IPS-20b (cell line): ENCODE measurements around the gene SERPINB6.
"Not testable (repeated sequence)": the region's sequence is repeated elsewhere in the genome, so short reads cannot be mapped to it uniquely, and the experiment has no call there.

Experiments
- H3K27ac ChIP-seq: one replicate; pipeline ENCODE4 v1.5.1; 2013; ENCODE audit warnings: low read length
- H3K27me3 ChIP-seq: 2 replicates; pipeline ENCODE4 v1.6.1; 2013; ENCODE audit warnings: mild to moderate bottlenecking, low read length, inconsistent platforms; ENCODE audit not compliant: insufficient read depth
- H3K36me3 ChIP-seq: 2 replicates; pipeline ENCODE4 v1.6.1; 2013; ENCODE audit warnings: low read depth, mild to moderate bottlenecking, inconsistent platforms, low read length, moderate library complexity; ENCODE audit not compliant: insufficient read depth
- H3K4me1 ChIP-seq: 2 replicates; pipeline ENCODE4 v1.6.1; 2013; ENCODE audit warnings: mild to moderate bottlenecking, control low read depth, inconsistent platforms, low read length, moderate library complexity; ENCODE audit not compliant: insufficient read depth
- H3K4me3 ChIP-seq: 2 replicates; pipeline ENCODE4 v1.5.1; 2013; ENCODE audit warnings: mild to moderate bottlenecking, low read length, inconsistent platforms
- H3K9ac ChIP-seq: 2 replicates; pipeline ENCODE4 v1.6.1; 2013; ENCODE audit warnings: low read depth, mild to moderate bottlenecking, inconsistent platforms, low read length, moderate library complexity
- H3K9me3 ChIP-seq: 2 replicates; pipeline ENCODE4 v1.6.1; 2013; ENCODE audit warnings: mild to moderate bottlenecking, low read depth, low read length, inconsistent platforms; ENCODE audit not compliant: insufficient read depth

Gene SERPINB6

DNA sequence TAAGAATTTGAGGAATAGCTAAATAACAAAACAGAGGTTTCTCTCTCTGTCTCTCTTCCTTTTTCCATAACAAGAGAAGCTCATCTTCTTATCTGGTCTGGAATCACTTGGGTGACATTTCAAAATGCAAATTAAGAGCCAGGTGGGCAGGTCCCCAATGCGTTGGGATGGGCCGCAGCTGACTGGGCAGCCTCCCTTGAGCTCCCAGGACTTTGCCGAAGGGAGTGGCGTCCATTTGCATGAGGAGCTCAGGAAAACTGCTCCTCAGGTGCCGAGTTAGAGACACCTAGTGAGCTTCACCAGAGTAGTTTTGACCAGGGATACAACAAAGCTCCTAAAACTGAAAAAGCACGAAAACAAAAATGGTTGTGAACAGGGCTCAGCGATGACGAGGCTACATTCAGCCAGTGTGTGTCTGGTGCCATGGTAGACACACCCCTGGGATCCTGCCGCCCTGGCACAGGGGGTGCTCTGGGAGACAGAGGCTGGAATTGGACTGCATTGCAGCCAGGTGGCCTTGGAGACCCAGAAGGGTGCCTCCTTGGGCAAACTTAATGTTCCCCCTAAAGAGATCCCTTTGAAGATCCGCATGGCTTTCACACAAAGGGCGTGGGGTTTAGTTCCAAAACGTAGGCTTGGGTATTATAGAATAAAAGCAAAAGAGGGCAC is 13.5 kb upstream of the SERPINB6 start:
- Histone ChIP-seq H3K9ac (peak overlapping the region; percentile 9; the same call in 1 of the 2 replicates), H3K36me3 (no peaks in the 10 kb centered on the region), H3K4me1 (peaks cover 17% of the 10 kb centered on the region; the same call in 1 of the 2 replicates), H3K9me3 (no peaks in the 10 kb centered on the region), H3K4me3 (no peak overlapping the region), H3K27ac (no peak overlapping the region), H3K27me3 (no peaks in the 10 kb centered on the region)

GRCh38 chr6:2982426-2983117 is 11.2 kb upstream of the SERPINB6 start:
- H3K9ac ChIP-seq = no peak overlapping the region

GRCh38 chr6:2980465-2980855 is 9.1 kb upstream of the SERPINB6 start:
- Histone ChIP-seq H3K27me3 (no peaks in the 10 kb centered on the region), H3K27ac (no peak overlapping the region), H3K4me1 (peaks cover 24% of the 10 kb centered on the region), H3K9ac (no peak overlapping the region), H3K9me3 (no peaks in the 10 kb centered on the region), H3K36me3 (no peaks in the 10 kb centered on the region), H3K4me3 (no peak overlapping the region)

More at GRCh38 chr6:2982426-2983117, 11.2 kb upstream of the SERPINB6 start:
- Histone ChIP-seq H3K27ac (no peak overlapping the region), H3K36me3 (no peaks in the 10 kb centered on the region), H3K4me3 (no peak overlapping the region), H3K27me3 (no peaks in the 10 kb centered on the region), H3K4me1 (peaks cover 15% of the 10 kb centered on the region), H3K9me3 (no peaks in the 10 kb centered on the region)

GRCh38 chr6:2979819-2980464 is 8.6 kb upstream of the SERPINB6 start:
- no peaks in the 10 kb centered on the region for H3K27me3 ChIP-seq
- no peak overlapping the region for H3K4me3 ChIP-seq
- no peaks in the 10 kb centered on the region for H3K9me3 ChIP-seq
- H3K27ac ChIP-seq = no peak overlapping the region
- no peak overlapping the region for H3K9ac ChIP-seq
- H3K4me1 ChIP-seq = peaks cover 20% of the 10 kb centered on the region
- H3K36me3 ChIP-seq = no peaks in the 10 kb centered on the region

GRCh38 chr6:2978923-2979322 is 7.6 kb upstream of the SERPINB6 start:
- Histone ChIP-seq H3K27ac (no peak overlapping the region), H3K27me3 (no peaks in the 10 kb centered on the region), H3K9ac (no peak overlapping the region), H3K36me3 (no peaks in the 10 kb centered on the region), H3K4me3 (no peak overlapping the region), H3K4me1 (peaks cover 16% of the 10 kb centered on the region), H3K9me3 (no peaks in the 10 kb centered on the region)

GRCh38 chr6:2977799-2978590 is 6.6 kb upstream of the SERPINB6 start:
- peaks cover 16% of the 10 kb centered on the region for H3K4me1 ChIP-seq
- H3K4me3 ChIP-seq = no peak overlapping the region
- no peak overlapping the region for H3K9ac ChIP-seq
- no peak overlapping the region for H3K27ac ChIP-seq
- H3K9me3 ChIP-seq = no peaks in the 10 kb centered on the region
- H3K27me3 ChIP-seq = no peaks in the 10 kb centered on the region
- H3K36me3 ChIP-seq = no peaks in the 10 kb centered on the region

DNA sequence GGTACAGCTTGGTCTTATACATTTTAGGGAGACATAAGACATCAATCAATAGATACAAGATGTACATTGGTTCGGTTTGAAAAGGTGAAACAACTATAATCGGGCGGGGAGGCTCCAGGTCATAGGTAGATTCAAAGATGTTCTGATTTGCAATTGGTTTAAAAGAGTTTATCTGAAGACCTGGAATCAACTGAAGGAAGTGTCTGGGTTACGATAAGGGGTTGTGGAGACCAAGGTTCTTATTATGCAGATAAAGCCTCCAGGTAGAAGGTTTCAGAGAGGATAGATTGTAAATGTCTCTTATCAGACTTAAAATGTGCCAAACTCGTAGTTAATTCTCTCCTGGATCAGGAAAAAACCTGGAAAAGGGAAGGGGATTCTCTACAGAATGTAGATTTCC is 5.9 kb upstream of the SERPINB6 start:
- Histone ChIP-seq H3K9ac (no peak overlapping the region), H3K36me3 (no peaks in the 10 kb centered on the region), H3K4me3 (no peak overlapping the region), H3K4me1 (peaks cover 16% of the 10 kb centered on the region), H3K9me3 (no peaks in the 10 kb centered on the region), H3K27me3 (peaks cover 7% of the 10 kb centered on the region; the same call in 1 of the 2 replicates), H3K27ac (no peak overlapping the region)

DNA sequence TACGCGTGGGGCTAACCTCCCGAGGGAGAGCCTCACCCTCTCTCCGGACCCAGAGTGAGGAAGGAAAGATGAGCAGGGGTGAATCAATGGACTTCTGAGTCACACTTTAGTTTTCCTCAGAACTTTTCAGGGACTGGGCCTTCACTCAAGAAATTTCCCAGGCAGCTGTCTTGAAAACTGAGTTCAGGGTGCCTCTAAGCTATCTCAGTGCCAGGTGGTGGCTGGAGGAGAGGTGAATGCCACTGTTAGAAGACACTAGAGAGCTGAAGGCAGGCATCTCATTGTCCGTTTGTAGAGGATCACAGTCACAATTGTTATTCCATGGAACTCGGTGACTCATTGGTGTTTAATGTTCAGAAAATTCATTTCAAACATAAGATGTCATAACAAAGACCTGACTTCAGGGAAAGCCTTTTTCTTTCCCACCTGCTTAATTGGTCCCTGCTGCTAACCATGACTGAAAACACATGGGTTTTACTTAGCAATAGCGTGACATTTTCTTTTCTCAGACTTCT is 5.3 kb upstream of the SERPINB6 start:
- H3K9me3 ChIP-seq = no peaks in the 10 kb centered on the region
- H3K9ac ChIP-seq = no peak overlapping the region
- H3K27me3 ChIP-seq = peaks cover 13% of the 10 kb centered on the region; the same call in 1 of the 2 replicates
- H3K36me3 ChIP-seq = no peaks in the 10 kb centered on the region
- H3K4me3 ChIP-seq = no peak overlapping the region
- no peak overlapping the region for H3K27ac ChIP-seq
- H3K4me1 ChIP-seq = peaks cover 16% of the 10 kb centered on the region

DNA sequence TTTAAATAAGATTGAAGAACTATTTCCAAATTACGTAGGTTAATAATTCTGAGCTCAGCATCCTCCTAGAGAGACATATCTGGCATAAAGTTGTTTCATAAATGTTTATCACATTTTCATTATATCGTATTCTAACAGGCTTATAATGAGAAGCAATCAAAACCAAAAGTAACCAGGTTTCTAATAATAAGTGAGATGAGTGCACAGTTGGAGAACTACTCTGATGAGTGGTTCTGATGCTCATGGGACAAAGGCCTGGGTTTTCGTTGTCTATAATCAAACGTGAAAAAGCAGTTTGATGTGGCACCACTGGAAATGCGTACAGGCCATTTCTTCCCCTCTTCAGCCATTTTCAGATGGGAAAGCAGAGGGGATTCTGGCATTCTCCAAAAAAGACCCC is 4.7 kb upstream of the SERPINB6 start:
- Histone ChIP-seq H3K27me3 (peaks cover 15% of the 10 kb centered on the region; the same call in 1 of the 2 replicates), H3K36me3 (no peaks in the 10 kb centered on the region), H3K4me1 (peaks cover 16% of the 10 kb centered on the region), H3K9me3 (no peaks in the 10 kb centered on the region), H3K9ac (no peak overlapping the region), H3K27ac (no peak overlapping the region), H3K4me3 (no peak overlapping the region)

- peaks cover 16% of the 10 kb centered on the region for H3K4me1 ChIP-seq
Observed at GRCh38 chr6:2973676-2974075, 2.3 kb upstream of the SERPINB6 start.

DNA sequence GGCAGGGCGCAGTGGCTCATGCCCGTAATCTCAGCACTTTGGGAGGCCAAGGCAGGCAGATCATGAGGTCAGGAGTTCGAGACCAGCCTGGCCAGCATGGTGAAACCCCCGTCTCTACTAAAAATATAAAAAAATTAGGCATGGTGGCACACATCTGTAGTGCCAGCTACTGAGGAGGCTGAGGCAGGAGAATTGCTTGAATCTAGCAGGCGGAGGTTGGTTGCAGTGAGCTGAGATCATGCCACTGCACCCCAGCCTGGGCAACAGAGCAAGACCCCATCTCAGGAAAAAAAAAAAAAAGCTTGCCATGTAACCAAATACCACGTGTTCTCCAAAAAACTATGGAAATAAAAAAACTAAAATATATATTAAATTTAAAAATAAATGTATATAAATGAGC is 1.8 kb upstream of the SERPINB6 start:
- Histone ChIP-seq H3K4me1 (peaks cover 16% of the 10 kb centered on the region), H3K27me3 (peaks cover 15% of the 10 kb centered on the region; the same call in 1 of the 2 replicates)
- not testable (repeated sequence) for H3K9ac ChIP-seq, H3K36me3 ChIP-seq, H3K27ac ChIP-seq, H3K9me3 ChIP-seq, H3K4me3 ChIP-seq

More at GRCh38 chr6:2973676-2974075, 2.3 kb upstream of the SERPINB6 start:
- no peaks in the 10 kb centered on the region for H3K9me3 ChIP-seq
- H3K36me3 ChIP-seq = no peaks in the 10 kb centered on the region
- H3K27me3 ChIP-seq = peaks cover 15% of the 10 kb centered on the region; the same call in 1 of the 2 replicates
- no peak overlapping the region for H3K9ac ChIP-seq
- H3K27ac ChIP-seq = no peak overlapping the region
- H3K4me3 ChIP-seq = no peak overlapping the region
